AG20443 (cell line): Measurements from ENCODE around the gene MAGED2.
"Not testable (repeated sequence)": the region's sequence is repeated elsewhere in the genome, so short reads cannot be mapped to it uniquely, and the experiment has no call there.

ENCODE experiments used
- DNase-seq: peaks from one replicate; pipeline ENCODE4 v3.0.0; 2012; ENCODE audit warnings: low spot score, mixed read lengths

Gene MAGED2

GRCh38 chrX:54807524-54808108 is at the start of gene MAGED2:
Gene MAGED2 (plus strand): TSS chrX:54807745. CDS start chrX:54809332, 1,587 bp downstream.
- peak; percentile 45 for DNase-seq

GRCh38 chrX:54758114-54759055 is 49.2 kb upstream of the MAGED2 start:
- DNase-seq: no peak

- not testable (repeated sequence) for DNase-seq
Observed at GRCh38 chrX:54774391-54775094, 33.0 kb upstream of the MAGED2 start.

GRCh38 chrX:54776061-54776460 is 31.5 kb upstream of the MAGED2 start:
- no peak for DNase-seq

GRCh38 chrX:54776987-54777672 is 30.4 kb upstream of the MAGED2 start:
- DNase-seq: no peak

- peak; percentile 11 for DNase-seq
Observed at GRCh38 chrX:54785901-54786300, 21.6 kb upstream of the MAGED2 start.

- no peak for DNase-seq
Observed at GRCh38 chrX:54786967-54787366, 20.6 kb upstream of the MAGED2 start.

- DNase-seq: no peak
Observed at GRCh38 chrX:54788446-54788845, 19.1 kb upstream of the MAGED2 start.

- DNase-seq: not testable (repeated sequence)
Observed at GRCh38 chrX:54789405-54789804, 18.1 kb upstream of the MAGED2 start.

GRCh38 chrX:54794028-54794427 is 13.5 kb upstream of the MAGED2 start:
- DNase-seq: no peak

- no peak for DNase-seq
Observed at GRCh38 chrX:54794795-54795194, 12.8 kb upstream of the MAGED2 start.

GRCh38 chrX:54798137-54798536 is 9.4 kb upstream of the MAGED2 start, which contains the start of gene ITIH6:
Gene ITIH6 (minus strand): TSS chrX:54798255. CDS start chrX:54798210, 45 bp downstream.
- no peak for DNase-seq

GRCh38 chrX:54799046-54799445 is 8.5 kb upstream of the MAGED2 start:
- no peak for DNase-seq

GRCh38 chrX:54808109-54808604 is 612 bp downstream of the MAGED2 start:
- peak; percentile 59 for DNase-seq

- DNase-seq: peak; percentile 98
Observed at GRCh38 chrX:54808605-54809483, 1.3 kb downstream of the MAGED2 start.

GRCh38 chrX:54810532-54810931 is 3.0 kb downstream of the MAGED2 start:
- DNase-seq: no peak

- DNase-seq: no peak
Observed at GRCh38 chrX:54811301-54811885, 3.8 kb downstream of the MAGED2 start.

- DNase-seq: no peak
Observed at GRCh38 chrX:54812306-54812705, 4.8 kb downstream of the MAGED2 start.

GRCh38 chrX:54817220-54817820 is 9.8 kb downstream of the MAGED2 start:
- DNase-seq: no peak

GRCh38 chrX:54818221-54818620 is 10.7 kb downstream of the MAGED2 start:
- DNase-seq: no peak
